HG03175 (cell line): ENCODE results near the gene CYP3A4.
"Not testable (repeated sequence)": the region's sequence is repeated elsewhere in the genome, so short reads cannot be mapped to it uniquely, and the experiment has no call there.

Experiments used
- ATAC-seq: cut with Tn5 transposase; IDR thresholded peaks from one replicate; pipeline ENCODE4 v1.9.1; 2021; ENCODE audit warnings: mild to moderate bottlenecking, moderate library complexity; ENCODE audit not compliant: unreplicated experiment

The CYP3A4 gene

DNA sequence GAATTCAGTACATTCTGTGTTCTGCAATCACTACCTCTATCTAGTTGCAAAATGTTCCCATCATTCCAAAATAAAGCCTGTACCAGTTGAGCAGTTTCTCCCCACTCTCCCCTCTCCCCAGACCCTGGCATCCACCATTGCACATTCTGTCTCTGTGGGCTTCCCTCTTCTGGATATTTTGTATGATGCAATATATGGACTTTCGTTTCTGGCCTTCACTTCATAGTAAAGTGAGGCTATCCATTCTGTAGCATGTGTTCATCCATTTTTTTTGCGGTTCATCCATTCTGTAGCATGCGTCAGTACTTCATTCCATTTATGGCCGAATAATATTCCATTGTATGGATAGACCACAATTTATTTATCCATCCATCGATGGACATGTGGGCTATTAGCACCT lies 9.5 kb upstream of the CYP3A4 start:
- ATAC-seq: no peak

DNA sequence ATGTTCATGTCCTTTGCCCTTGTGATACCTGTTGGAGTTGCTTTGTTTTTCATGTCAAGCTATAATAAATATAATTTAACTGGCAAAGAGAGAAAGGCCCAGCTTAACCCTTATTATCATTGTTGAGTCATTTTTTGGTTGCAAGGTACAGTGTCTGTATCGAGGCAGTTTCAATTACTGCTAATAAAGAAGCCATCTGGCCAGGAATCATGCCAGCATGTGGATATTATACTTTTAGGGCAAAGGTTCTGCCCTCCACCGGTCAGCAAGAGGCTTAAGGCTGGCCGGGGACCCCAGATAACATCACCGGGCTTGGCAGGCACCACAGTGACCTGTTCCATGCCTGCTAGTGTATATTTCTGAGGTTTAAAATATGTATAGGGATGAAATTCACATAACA lies 9.0 kb upstream of the CYP3A4 start:
- ATAC-seq: no peak

DNA sequence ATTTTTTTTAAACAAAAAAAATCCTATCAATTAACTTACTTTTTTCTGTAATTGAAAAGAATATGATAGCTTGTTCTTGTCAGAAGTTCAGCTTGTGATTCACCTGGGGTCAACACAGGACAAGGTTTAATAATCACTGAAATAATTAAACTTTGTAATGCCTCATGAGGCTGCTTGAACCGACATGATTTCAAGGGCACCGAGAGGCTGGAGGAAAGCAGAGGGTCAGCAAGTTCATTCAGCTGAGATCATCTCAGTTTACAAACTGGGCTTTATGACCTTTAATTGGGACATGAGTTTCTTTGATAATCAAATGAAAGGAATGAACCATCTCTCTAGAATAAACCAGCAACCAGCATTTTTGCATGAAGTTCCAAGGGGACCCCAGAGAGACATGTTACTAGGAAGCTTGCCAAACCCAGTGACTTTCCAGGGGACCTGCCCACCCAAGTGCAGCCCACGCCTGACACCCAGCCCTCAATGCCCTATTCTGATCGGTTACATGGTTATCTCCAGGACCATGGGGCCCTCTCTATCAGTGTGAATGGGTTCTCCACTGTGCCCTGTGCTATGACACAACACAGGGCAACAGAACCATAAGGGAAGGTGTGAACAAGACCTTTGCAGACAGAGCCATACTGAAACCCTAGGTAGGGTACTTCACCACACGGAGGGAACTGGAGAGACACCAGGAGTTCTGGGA lies 7.8 kb upstream of the CYP3A4 start:
- ATAC-seq: no peak

DNA sequence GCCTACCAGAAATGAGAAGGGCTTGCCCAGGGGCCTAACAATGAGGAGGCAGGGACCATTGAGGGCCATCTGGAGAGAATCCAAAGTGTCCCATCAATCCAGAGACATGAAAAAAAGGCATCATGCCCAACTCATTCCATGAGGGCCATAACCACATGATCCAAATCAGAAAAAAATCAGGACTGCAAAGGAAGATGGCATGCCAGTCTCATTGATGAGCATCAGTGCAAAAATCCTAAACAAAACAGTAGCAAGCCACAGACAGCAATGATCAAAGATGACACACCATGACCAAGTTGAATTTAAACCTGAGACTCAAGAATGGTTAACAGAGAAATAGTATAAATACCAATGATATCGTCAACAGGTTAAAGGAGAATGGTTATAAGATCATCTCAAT lies 7.0 kb upstream of the CYP3A4 start:
- ATAC-seq: no peak

DNA sequence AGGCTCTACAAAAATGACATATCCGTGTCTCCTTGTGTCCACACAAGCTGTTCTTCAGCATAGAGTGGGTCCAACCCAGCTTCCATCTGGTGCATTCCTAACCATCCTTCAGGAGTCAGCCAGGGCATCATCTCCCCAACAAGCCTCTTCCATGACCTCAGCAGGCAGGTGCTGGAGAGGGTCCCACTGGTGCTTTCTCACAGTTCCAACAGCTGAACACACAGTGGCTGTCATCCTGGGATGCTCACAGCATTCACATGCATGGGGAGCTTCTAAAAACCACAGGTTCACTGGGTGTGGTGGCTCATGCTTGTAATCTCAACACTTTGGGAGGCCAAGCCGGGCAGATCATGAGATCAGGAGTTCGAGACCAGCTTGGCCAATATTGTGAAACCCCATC lies 6.4 kb upstream of the CYP3A4 start:
- no peak for ATAC-seq

DNA sequence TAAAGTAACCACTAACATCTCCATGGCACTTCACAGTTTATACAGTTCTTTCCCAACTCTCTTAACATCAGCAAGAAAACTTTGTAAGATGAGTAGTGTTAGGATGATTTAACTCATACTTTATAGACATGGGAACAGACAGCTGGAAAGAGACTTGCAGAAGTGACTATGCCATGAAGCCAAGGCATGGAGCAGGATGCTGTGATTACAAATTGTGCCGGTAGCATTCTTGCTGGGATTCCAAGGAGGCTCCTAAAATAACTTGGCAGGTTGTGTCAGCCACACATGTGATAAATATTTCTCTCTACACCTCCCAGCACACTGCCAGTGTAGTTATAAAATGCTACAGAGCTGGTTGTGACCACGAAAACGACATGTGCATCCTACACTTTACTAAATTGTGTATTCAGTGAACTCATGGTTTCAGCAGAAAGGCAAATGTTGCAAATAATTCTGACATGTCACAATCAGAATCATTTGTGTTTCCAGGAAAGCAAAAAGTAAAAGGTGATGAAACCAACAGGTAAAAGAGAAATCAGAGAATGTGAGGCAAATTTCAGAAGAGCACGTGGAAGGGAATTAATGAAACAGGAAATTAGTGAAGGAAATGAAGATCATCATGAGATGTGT lies 5.6 kb upstream of the CYP3A4 start:
- ATAC-seq: no peak

DNA sequence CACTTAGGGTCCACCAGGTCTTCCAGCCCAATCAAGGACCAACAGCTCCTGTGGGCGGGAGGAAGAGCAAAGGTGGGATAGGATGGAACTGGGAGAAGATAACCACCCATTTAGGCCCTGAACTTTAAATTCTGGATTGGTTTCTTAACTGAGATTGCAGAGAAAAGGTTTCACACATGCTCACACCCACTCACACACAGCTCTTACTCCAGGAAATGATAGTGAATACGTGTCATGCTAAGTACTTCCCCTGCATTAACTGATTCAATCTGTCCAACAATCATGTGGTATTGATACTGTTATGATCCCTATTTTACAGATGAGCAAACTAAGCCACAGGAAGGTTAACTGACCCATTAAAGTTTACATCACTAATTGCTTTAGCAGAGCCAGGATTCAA lies 4.6 kb upstream of the CYP3A4 start:
- ATAC-seq: no peak

DNA sequence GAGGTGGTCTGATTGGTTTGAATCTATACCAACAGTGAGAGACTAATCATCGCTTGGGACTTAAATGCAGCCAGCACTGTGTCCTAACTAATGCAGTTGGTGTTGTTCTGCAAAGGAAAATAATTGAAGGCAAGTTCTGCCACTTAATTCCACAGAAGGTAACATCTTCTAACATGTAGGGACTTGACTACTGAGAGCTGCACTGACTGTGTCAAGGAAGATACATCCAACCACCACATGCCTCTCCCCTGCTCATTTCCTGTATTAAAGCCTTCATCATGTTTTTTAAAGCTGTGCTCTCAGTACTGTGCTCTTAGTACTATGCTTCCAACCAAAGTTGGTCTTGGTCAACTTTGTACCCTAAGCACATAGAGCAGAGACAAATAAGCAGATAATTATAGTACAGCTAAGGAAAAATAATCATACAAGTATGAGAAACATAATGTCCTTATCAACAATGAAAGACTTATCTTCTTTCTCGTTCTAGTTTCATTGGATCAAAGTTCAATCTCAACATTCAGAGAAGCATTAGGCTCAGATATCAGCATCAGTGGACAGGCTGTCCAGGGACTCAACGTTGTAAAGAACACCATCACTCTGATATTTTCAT lies 2.8 kb upstream of the CYP3A4 start:
- ATAC-seq: no peak

DNA sequence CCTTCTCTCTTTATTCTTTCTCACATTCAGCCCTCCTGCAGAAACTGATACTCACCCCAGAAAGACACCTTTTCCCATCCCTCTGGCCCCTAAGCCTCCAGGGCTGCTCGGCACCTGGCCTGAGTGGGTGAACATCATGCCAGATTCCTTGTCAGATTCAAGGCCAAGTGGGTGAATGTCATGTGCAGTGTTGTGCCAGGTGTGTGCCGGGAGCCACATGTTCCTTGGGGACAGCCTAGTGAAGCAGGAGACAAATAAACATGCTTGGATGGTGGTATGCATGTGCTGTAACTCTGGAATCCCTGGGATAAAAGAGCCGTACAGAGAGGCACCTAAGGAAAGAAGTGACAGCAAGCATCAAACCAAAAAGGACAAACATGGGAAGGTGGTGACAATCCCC lies 1.7 kb upstream of the CYP3A4 start:
- not testable (repeated sequence) for ATAC-seq

DNA sequence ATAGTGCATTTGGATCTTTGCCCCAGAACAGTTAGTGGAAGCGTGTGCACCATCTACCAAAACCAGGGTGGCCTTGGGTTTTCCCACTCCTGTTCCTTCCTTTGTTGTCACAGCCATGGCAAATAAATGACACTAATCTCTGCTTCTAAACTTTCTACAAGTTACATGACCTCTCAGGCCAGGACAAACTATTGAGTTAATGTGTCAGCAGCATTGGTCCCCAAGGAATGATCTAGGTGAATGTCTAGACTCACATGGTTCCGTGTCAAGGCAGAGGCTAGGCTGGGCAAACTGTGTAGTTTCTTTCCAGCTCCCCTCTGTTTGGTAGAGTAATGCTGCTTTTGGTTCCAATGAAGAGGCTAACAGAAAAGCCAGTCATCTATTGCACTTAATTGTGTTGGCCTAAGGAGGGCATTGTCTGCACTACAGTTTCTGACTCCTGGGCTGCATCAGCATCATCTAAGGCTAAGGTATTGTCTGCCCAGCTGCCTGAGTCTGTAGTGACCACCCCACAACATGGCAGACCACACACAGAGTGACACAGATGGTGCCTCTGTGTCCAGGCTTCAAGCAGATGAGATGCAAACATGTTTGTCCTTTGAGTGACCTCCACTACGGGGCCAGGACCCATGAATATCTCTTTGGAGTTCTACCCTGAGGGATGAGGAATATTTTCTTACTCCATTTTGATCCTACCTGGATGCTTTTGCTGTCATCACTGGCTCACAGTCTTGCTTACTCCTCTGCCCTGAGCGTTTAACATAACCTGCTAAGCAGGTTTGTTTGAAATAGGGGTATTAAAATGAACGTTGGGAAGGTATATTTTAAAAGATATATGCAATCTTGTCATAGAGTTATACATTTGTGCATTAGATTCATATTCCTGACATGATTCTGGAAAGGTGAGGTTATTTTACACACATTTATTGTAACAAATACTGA lies 1.7 kb downstream of the CYP3A4 start:
- no peak for ATAC-seq

DNA sequence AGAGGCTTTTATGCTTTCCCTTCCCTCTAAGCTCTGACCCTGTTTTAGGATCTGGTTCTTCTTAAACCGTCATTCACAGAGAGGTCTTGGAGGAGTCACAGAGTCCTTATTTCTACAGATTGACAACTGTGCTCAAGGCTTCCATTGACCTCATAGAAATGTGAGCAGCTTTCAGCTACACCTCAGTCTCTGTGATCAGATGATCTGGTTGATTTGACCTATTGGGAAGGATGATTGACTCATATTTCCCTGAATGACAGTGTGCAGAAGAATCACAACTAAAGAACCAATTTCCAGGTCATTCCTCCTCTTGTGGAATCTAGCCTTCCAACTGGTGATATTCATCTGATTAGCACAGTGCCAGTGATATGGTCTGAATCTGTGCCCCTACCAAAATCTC lies 3.4 kb downstream of the CYP3A4 start:
- no peak for ATAC-seq

DNA sequence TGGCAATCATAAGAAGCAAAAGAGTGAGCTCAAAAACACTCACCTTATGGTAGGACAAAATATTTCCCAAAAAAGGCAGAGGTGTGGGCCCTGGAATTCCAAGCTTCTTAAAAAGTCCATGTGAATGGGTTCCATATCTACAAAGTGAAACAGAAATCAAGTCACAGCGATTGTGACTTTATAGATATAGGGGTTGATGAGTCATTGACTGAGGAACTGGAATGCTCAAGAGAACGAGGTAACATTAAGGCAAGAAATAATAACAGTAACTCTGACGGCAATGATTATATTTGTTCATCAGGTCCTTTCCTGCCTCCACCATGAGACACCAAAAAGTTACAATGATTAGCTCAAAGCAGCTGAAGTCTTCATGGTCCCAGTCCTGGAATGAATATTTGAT lies 4.0 kb downstream of the CYP3A4 start:
- no peak for ATAC-seq

DNA sequence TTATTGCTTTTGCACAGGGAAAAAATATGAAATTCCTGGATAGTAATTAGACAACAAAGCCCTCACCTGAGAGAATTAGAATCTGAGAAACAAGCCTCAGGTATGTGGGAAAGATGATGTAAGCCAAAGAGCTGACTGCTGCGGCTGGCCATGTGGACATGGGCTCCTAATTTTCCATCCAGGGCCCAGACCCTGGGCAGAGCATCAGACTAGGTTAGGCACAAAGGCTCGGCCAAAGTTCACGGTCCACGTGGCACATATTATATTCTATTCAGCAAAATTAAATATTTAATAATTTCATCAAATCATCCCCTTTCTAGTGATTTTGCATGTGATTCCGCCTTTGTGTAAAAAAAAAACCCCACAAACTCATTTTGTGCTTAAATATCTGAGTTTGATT lies 5.1 kb downstream of the CYP3A4 start:
- no peak for ATAC-seq

DNA sequence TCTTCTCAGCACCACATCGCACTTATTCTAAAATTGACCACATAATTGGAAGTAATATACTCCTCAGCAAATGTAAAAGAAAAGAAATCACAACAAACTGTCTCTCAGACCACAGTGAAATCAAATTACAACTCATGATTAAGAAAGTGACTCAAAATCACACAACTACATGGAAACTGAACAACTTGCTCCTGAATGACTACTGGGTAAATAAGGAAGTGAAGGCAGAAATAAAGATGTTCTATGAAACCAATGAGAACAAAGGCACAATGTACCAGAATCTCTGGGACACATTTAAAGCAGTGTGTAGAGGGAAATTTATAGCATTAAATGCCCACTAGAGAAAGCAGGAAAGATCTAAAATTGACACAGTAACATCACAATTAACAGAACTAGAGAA lies 10.6 kb downstream of the CYP3A4 start:
- ATAC-seq: not testable (repeated sequence)

DNA sequence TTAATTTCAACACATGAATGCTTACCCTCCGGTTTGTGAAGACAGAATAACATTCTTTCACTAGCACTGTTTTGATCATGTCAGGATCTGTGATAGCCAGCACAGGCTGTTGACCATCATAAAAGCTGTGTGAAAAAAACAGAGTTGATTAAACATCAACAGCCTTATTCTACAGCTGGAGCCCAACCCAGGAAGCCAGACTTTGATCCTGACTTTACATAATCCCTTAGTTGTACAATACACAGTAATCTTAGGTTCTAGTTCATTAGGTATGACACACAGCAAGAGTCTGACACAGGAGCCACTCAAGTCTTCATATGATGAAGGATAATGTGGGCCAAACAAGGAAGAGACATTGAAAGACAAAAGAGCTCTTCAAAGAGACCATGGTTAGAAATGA lies 11.4 kb downstream of the CYP3A4 start:
- no peak for ATAC-seq

DNA sequence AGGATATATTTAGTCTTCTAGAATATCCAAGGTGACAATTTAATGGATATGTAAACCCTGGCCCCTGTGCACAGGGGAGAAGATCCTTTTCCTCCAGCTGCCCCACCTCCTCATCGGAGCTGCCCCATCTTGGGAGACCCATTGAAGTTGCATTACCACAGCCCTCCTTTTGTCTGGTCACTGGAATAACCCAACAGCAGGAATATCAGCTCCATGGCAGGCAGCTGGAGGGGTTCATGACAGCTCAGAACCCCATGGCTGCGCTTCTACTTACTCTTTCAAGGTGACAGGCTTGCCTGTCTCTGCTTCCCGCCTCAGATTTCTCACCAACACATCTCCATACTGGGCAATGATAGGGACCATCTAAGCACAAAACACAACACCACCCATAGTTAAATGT lies 14.5 kb downstream of the CYP3A4 start:
- not testable (repeated sequence) for ATAC-seq

DNA sequence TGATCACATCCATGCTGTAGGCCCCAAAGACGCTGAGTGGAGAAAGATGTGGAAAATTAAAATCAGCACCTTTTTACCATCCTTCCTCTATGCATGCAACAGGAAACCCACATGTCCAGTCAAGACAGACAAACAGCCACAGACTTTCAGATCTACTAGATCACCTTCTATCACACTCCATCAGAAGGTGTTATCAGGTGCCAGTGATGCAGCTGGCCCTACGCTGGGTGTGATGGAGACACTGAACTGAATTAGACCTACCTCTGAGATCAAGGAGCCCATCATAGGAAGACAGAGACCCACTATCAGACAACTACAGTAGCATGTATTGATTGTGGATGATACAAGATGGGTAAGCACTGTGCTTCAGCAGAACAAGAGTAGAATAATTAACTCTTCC lies 15.5 kb downstream of the CYP3A4 start:
- ATAC-seq: peak; percentile 69

DNA sequence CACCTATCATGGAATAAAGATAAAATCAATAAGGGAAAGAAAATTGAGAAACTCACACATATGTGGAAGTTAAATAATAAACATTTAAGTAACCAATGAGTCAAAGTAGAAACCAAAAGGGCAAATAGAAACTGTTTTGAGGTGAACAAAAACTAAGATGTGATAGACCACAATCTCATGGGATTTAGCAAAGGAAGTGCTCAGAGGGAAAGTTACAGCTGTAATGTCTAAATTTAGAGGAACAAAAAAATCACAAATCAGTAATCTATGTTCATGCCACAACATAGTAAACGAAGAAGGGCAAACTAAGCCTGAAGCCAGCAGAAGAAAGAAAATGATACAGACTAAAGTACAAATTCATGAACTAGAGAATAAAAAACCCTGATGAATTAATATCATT lies 16.3 kb downstream of the CYP3A4 start:
- ATAC-seq: peak; percentile 78

DNA sequence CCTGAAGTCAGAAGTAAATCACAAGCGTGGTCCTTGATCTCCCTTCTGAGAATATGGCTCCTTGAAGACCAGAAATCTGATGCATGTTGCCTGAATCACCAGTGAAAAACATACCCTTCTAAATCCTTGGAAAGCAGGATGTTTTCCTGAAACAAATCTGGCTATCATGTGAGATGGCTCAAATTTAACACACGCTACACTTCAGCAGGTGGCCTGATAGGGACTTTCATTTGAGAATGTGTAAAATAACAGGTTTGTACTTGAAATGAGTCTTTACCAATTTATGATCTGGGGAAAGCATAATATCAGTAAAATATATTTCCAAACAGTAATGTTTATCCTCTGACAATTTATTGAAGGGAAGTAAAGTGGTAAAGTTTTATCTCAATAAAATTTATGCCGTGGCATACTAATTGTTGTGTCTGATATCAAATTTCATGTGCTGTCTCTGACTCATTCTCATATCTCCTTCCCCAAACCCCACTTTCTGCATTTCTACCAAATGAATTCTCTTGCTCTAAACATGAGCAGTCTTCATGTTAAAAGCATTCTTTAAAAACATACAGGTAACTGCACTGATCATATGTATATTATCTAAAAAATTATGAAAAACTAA lies 17.4 kb downstream of the CYP3A4 start:
- ATAC-seq: no peak

DNA sequence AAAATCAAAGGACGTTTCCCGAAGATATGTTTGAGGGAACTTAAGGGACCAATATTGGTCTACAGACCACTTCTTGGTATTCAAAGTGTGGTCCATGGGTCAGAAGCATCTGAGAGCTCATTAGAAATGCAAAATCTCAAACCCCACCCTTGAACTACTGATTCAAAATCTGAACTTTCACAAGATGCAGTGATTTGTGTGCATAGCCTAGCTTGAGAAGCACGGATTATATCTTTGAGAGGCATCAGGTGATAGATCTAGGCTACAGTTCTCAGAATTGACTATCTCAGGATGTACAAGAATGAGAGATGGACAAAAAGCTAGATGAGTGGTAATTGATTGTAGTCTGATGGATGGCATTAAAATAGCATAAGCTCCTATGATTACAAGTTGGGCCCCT lies 19.5 kb downstream of the CYP3A4 start:
- no peak for ATAC-seq
